NCI-H2171 treated with DMSO at 0.1 percent for 48 hours (cell line): ENCODE data around the gene ISCU.
A peak's percentile ranks its signal among the peaks of the same experiment; 100 is the strongest.
"Not testable (repeated sequence)": the region's sequence is repeated elsewhere in the genome, so short reads cannot be mapped to it uniquely, and the experiment has no call there.

ENCODE experiments used
- DNase-seq: peaks from one replicate; lab custom pipeline; 2025; lab: John Stamatoyannopoulos, UW

The ISCU gene

DNA sequence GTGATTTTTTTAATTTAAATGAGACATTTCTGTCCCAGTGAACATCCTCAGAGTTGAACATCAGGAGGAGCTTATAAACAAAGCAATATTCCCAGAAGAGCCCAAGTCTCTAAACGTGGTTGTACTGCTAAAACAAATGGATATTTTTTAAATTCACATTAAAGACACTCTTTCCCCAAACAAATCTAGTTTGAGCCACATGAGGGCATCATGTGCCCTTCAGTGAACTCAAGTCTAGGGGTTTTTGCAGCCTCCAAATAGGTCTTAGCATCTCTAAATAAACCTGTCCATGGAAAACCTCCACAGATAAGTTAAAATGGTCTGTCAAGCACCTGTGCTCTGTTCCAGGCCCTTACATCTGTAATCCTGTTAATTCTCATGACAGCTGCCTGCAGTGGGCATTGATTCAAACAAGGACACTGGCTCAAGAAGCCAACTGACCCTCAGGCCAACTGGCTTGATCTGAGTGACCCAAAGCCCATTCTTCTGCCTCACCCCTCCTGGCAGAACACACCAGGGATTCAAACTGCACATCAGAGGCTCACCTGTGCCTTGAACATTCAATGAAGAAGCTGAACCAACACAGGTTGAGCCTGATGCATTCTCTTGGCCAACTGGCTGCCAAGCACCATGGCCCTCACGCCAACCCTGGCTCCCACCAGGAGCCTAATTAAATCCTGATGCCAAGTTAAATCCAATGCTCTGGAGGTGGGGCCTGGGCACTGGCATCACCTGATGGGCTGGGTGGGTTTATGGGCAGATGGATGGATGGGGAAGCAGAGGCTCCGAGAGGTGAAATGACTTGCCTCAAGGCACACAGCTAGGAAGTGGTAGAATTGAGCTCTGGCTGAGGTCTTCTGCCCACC is 8.6 kb downstream of the ISCU start:
- DNase-seq: peak; percentile 49

DNA sequence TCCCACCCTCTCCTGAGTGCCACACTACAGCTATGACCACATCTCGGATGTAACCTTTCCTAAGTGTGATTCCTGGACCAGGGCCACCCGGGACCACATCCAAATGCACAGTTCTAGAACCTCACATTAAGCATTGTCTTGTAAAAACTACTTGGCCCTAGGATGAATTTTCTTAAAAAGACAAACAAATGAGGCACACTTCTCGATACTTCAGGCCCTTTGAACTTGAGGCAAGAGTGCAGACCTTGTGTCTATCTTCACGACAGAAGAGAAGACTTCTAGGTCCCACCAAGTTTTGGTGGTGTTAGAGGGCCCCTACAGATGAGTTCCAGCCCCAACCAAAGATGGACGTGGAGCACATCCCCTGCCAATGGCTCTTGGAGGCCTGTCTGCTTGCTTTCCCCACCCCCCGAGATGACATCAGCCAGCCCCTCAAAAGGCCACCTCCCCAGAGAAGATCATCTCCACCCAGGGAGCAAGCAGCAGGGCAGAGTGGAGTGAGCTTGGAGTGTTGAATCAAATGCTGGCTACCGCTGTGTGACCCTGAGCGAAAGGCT is 9.3 kb downstream of the ISCU start:
- DNase-seq: no peak

DNA sequence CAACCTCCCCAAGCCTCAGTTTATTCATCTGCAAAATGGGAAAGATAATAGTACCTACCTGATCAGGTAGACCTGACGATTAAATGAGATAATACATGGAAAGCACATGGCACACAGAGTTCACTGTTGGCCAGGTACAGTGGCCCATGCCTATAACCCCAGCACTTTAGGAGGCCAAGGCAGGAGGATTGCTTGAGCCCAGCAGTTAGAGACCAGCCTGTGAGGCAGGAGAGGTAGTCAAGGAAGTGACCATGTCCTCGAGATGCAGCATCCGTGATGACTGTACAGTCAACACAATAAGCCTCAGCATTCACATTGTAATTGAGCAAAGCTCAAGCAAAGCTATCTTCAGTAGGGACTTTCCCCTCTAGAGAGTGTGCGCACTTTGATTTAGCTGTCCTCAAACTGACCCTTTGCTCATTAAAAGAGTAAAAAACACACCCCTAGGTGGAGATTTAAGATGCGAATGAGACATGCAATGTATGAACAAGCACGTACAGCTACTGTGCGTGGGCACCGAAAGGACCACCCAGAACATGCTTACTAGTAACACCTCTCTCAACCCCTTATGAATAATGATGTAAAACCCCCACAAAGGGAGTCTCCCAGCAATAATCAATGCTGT is 9.9 kb downstream of the ISCU start:
- DNase-seq: no peak

DNA sequence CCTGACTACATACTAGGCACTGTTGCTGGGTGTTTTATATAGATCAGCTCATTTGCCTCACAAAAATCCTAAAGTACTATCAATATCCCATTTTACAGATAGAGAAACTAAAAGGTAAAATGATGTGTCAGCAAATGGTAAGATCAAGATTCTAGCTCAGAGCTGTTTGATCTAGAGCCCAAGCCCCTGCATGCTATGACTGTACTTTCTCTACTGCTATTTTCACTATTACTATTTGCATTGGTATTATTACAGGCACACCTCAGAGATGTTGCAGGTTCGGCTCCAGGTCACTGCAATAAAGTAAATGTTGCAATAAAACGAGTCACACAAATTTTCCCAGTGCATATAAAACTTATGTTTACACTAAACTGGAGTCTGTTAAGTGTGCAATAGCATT is 10.9 kb downstream of the ISCU start:
- no peak for DNase-seq

DNA sequence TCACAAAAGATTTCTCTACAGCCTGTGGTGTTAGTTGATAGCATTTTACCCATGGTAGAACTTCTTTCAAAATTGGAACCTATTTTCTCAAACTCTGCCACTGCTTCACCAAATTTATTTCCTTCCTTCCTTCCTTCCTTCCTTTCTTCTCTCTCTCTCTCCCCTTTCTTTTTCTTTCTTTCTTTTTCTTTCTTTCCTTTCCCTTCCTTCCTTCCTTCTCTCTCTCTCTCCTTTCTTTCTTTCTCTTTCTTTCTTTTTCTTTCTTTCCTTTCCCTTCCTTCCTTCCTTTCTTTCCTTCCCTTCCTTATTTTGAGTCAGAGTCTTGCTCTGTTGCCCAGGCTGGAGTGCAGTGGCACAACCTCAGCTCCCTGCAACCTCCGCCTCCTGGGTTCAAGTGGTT is 11.9 kb downstream of the ISCU start:
- not testable (repeated sequence) for DNase-seq

DNA sequence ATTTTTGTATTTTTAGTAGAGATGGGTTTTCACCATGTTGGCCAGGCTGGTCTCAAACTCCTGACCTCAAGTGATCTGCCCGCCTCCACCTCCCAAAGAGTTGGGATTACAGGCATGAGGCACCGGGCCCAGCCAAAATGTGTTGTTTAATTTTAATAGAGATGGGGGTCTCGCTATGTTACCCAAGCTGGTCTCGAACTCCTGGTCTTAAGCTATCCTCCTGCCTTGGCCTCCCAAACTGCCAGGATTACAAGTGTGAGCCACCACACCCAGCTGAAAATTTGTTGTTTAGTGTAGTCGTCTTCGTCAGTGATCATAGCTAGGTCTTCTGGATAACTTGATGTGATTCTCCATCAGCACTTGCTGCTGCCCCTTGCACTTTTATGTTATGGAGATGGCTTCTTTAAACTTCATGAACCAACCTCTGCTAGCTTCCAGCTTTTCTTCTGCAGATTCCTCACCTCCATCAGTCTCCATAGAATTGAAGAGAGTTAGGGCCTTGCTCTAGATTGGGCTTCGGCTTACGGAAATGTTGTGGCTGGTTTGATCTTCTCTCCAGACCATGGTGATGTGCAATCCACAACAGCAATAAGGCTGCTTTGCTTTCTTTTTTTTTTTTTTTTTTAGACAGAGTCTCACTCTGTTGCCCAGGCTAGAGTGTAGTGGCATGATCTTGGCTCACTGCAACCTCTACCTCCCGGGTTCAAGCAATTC is 13.0 kb downstream of the ISCU start:
- DNase-seq: no peak

DNA sequence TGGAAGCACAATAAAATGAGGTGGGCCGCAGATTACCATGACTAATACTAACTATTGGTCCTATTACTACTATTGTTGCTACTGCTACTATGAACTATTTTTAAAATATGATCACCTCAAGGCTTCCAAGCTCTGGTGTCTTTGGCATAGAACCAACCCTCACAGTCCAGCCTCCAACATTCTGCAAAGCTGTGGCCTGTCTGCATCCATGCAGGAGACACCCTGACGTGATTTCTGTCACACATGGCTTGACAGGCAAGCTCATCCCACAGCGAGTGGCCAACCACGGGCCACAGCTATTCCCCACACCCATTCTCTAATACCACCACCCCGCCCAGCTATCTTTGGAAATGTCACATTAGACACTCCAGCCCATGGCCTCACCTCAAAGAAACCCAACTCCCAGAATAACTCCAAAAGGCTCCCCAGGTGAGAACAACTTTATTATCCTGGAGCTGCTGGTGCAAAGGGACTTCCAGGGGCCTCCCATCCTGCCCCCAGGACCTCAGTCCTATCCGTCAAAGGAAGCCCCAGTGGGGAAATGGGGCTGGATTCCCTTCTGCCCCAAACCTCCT is 14.4 kb downstream of the ISCU start:
- DNase-seq: no peak

DNA sequence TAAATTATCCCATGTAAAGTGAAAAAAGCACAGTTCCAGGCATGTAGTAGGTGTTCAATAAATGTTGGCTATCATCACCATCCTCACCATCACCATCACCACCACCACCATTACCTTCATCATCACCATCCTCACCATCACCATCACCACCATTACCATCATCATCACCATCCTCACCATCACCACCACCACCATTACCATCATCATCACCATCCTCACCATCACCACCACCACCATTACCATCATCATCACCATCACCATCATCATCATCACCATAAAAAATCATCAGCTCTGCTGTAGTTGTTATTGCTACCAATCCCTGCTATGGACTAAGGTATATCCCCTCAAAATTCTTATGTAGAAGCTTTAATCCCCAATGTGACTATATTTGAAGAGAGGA is 15.1 kb downstream of the ISCU start:
- DNase-seq: no peak

DNA sequence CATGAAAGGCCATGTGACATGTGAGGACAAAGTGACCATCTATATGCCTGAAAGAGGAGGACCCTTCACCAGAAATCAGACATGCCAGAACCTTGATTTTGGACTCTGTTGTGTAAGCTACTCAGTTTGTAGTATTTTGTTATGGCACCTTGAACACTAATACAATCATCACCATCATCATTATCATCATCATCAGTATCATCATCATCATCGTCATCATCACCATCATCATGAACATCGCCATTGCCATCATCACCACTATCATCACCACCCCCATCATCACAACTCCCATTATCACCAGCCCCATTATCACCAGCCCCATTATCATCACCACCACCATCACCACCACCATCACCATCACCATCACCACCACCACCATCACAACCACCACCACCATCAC is 15.9 kb downstream of the ISCU start:
- no peak for DNase-seq

DNA sequence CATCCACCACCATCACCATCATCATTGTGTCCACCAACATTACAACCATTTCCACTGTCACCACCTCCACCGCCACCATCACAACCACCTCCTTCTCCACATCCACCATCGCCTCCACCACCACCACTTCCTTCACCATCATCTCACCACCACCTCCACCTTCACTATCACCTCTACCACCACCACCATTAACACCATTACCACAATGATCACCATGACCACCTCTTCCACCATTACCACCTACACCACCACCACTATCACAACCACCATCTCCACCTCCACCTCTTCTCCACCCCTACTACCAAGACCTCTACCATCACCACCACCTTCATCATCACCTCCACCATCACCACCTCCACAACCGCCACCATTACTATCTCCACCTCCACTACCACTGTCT is 16.4 kb downstream of the ISCU start:
- DNase-seq: no peak

DNA sequence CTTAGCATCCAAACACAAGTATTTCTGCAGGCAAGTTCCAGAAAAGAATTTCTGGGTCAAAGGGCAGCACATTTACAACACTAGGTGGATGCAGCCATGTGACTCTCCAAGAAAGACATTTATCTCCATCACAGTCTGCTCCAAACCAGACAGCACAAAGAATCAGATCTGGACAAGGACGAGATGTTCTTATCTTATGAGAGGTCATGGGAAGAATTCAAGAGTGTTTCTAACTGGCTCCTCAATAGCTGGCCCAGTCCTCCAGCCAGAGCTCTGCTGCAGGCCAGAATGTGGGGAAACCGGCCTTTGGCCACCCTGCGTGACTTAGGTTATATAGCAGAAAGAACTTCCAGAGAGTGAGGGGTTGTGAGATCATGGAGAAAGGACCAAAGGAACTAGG is 18.1 kb downstream of the ISCU start:
- no peak for DNase-seq

DNA sequence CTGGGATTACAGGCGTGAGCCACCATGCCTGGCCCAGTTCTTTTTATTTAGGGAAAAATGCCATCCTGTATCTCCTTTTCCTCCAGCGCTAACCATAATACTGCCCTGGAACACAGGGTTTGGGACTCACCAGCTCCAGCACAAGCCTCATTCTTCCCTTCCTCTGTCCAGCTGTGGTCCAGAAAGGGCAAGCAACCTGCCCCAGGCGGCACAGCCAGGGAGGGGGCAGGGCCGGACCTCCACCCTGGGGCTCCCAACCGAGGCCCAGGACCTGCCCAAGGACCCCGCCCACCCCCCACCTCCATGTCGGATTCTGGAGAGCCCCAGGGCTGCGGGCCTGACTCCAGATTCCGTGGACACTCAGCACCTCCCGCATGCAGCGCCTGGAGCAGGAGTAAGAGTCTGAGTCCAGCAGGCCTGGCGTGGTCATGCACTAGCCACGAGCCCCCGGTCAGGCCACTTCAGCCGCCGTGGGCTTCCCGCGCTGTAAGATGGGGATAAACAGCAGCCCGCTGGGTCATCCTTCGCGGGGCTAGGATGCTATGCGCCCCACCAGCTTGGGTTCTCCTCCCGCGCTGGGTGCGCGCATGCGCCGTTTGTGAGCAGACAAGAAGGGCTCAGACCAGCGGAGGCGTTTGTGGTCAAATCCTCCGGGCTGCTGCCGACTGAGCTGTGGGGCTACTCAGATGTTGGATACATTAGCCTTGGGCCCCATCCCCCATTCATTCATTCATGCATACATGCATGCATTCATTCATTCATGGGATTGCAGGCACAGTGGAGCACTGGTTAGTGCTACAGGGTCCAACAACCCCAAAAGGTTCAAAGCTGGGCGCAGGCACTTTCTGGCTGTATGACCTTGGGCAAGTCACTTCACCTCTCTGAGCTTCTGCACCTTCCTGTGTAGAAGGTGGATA is 19.2 kb downstream of the ISCU start:
- DNase-seq: no peak

DNA sequence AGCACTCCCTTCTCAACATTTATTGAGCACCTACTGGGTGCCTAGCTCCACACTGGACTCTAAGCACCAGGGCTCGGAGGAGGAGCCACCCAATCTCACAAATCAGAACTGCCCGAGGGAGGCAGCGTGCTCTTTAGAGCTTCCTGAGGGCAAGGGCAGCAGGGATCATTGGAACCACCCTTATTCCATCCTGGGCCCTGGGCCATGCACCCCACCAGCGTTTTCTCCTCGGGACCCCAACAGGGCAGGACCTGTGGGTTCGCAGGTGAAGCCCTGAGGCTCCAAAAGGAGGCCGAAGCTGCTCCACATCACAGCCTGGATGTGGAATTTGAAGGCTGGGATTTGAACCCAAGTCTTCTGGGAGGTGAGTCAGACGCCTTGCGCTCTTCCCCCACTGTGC is 20.1 kb downstream of the ISCU start:
- DNase-seq: no peak

DNA sequence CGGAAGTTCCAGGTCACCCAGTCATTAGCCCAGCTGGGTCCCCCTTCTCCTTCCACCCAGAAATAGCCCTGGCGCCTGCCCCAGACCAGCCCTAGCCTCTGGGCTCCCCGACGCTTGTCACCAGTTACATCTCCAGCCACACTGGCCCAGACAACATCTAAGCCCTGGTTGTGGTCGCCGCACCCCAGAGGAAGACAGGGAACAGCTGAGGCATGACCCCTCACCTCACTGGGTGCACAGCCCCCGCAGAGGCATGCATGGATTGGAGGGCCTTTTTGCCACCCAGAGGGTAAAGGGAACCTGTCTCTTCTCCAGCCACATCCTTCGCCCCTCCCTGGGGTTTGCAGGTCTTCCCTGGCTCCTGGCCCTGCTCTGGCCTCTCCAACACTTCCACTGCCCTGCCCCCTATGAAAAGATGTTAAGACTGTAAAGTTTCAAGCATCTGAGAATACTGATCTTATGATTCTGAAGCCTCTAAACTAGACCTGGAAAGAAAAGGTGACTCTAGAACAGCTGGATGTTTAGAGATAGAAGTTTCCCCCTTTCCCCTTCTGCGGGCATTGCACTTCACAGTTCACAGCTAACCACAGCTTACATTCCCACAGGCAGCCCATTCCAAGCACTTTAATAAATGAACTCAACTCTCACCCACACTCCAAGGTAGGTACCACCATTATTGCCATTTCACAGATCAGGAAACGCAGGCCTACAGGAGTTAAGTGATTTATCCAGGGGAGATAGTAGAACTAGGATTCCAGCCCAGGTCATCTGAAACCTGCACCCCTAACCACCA is 20.8 kb downstream of the ISCU start:
- DNase-seq: no peak

DNA sequence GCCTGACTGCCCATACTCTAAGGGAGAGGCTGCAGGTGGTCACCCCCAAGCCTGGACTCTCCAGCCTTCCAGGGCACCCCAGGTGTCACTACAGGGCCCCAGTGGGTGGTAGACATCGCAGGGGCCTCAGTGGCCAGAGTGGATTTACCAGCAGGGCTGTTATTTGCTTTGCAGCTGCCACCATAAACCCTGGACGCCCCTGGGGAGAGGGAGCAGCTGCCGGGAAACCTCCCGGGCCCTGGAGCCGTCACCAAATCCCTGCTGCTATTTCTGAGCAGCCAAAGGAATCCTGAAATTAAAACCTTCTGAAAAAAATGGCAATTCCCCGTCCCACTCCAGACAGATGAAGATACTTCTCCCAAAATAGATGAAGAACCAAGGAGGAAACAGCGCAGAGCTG is 21.6 kb downstream of the ISCU start:
- DNase-seq: peak; percentile 85

DNA sequence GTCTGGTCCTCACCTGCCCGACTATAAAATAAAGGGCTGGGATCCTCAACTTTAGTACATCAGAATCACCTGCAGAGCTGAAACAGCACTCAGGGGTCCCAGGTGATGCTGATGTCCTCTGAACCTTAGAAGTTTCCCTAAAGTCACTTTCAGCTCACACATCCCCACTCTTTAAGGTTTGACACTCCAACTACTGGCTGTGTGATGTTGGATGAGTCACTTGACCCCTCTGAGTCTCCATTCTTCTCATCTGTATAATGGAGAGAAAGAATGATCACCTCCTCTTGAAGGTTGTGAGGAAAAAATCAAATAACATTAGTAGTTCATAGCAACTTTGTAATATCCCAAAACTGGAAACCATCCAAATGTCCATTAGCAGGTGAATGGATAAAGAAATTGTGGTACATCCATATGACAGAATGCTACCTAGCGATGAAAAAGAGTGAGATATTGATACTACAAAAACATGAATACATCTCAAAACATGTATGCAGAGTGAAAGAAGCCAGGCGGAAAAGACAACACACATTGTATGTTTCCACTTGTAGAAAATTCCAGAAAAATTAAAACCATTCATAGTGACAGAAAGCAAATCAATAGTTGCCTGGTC is 22.2 kb downstream of the ISCU start:
- no peak for DNase-seq

DNA sequence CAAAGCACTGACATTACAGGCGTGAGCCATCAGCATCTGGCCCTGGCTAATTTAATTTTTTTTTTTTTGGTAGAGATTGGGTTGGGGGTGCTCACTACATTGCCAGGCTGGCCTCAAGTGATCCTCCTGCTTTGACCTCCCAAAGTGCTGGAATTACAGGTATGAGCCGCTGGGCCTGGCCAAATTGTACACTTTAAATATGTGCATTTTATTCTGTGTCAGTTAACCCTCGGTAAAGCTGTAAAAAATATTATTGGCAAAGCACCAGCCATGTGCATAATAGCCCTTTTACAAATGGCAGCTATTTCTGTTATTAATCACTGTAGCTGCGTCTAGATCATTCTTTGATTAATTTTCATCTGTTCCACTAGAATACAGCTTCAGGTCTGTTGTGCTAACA is 23.5 kb downstream of the ISCU start:
- DNase-seq: no peak

DNA sequence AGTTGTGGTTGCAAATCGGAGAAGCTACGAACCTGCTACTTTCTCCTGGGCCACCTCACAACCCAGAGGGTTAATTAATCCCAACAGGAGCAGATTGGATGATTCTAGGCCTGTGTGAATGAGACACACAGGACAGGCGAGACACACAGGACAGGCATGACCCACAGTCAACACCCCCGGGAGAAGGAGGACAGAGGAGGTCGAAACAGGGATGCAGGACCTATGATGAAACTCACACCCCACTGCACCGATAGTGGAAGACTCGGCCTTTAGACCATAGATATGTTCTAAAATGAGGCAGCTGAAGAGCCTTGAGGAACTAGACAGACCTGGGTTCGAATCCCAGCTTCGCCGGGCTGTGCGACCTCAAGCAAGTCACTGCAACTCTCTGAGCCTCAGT is 23.9 kb downstream of the ISCU start:
- no peak for DNase-seq

DNA sequence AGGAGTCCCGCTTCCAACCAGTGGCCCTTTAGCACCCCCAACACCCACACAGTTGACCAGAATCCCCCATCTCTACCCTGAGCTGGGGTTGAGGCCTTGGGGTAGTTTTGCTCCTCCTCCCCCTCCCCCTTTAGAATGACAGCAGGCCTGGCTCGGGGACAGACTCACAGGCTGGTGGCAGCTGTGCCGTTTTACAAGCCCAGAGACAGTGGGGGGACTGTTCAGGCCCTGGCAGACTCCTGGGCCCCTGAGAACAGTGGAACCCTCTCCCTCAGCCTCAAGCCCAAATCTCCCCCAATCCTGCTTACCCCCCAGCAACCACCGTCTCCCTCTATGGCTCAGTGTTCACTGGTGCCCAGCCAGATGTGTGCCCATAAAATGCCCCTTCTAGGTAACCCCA is 25.4 kb downstream of the ISCU start:
- DNase-seq: peak; percentile 65
